ENCODE results near the gene ADCY6. TPM values are rescaled to one million over a fixed set of nuclear protein-coding genes. Genes with fewer than 3 reads are reported as not detected.
A peak's percentile ranks its signal among the peaks of the same experiment; 100 is the strongest.
"Not testable (repeated sequence)": the region's sequence is repeated elsewhere in the genome, so short reads cannot be mapped to it uniquely, and the experiment has no call there.

Gene ADCY6
- polyA plus RNA-seq, 3 donors = 85.2 to 119 (median 118) TPM

DNA sequence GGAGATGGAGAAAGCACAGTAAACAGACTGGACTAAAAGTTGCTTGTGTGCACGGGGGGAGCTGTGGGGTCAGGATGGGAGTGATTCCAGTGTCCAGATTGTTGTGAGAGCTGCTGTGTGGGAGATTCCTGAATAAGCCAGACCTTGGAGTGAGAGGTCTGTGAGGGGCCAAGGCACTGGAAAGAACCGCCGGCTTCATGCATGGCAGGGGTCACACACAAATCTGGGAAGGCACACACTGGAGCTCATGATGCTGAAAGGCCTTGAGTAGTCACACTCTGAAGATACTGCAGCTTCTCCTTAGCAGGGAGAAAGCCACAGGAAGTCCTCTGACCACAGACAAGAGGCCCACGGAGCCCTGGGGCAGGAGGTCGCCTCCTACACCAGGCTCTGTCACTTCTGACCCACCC, 23.1 kb downstream of the ADCY6 start:
- DNase-seq = peak; percentile 31

DNA sequence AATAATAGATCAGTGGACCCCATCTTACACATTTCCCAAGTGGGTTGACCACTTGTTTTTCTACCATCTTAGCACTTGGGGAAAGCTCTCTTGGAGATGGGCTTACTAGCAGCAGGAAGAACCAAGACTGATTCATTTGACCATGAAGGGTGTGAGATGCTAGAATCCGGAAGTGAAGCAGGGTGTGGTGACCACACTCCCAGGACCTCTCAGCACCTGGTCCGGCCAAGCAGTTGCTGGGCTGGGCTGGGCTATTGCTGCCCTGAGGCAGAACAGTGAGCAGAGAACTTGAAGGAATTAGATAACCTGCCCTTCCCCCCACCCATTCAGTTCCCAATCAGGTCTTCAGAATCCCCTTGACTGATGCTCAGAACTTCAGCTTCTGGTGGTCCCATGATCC, 24.4 kb downstream of the ADCY6 start:
- no peak for DNase-seq

DNA sequence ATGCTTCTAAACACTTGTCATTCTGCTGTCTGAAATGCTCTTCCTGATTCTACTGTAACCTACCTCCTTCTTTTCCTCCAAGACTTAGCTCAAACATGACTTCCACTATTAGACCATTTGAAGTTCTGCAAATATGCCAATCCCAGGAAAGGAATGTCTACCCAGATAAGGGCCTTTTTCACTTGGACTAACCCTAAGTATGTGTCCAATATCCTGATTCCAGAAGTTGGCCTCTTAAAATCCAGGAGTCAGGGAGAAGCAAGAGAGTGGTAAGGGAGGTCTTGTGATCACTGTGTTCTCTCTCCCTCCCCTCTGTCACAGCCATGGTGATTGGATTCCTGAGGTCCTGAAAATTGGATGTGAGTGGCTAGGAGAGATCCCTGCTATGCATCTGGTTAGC, 30.2 kb downstream of the ADCY6 start:
- no peak for DNase-seq

DNA sequence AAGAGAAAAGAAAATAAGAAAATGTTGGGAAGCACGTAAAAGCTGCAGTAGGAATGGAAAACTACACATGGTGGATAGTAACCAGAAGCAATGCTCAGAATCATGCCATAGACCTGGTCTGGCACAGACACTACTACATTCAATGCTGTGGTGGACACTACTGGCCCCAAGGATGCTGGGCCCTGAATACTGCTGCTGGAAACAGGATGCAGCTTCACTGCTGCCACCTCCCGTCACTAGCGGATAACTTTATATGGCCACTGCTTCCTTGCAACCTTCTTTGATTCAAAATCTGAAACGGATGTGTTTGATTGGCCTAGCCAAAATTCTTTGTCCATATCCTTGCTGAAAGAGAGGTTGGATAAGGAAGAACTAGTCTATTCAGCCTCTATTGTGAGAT, 30.7 kb downstream of the ADCY6 start:
- DNase-seq = no peak

DNA sequence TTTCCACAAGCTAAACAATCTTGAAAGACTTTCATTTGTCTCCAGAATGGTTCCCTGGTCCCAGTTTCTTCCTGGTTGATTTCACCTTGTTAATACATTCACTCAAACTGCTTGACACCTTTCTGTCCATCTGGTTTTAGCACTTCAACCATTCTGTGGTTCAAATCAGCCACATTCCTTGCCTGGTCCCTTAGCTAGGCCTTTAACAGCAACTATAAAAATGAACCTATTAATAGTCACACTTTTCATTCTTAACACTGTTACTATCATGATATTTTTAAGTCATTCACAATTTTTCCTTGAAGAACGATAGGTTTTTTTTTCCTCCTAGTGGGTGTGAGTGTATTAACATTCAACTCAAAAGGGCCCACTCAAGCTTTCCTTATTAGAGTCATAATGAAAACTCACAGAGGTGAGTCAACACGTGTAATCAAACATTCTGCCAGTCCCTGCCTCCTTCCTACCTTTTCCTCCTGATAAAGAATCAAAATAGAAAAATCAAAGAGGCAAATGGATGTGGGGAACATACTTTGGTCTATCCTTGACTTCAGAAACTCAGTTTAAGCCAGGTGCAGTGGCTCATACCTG, 38.0 kb downstream of the ADCY6 start:
- no peak for DNase-seq

DNA sequence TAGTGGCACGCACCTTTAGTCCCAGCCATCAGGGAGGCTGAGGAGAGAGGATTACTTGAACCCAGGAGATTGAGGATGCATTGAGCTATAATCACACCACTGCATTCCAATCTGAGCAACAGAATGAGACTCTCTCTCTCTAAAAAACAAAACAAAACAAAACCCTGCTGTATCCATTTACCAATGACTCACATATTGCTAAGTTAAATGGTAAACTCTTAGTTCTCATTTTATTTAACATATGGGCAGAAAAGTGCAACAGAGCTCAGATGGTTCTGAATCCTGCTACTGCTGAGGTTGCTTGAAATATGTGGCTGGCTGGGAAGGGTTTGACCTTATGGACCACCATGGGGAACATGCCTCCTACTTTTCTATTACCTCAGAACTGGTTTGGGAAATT, 38.7 kb downstream of the ADCY6 start:
- DNase-seq = no peak

DNA sequence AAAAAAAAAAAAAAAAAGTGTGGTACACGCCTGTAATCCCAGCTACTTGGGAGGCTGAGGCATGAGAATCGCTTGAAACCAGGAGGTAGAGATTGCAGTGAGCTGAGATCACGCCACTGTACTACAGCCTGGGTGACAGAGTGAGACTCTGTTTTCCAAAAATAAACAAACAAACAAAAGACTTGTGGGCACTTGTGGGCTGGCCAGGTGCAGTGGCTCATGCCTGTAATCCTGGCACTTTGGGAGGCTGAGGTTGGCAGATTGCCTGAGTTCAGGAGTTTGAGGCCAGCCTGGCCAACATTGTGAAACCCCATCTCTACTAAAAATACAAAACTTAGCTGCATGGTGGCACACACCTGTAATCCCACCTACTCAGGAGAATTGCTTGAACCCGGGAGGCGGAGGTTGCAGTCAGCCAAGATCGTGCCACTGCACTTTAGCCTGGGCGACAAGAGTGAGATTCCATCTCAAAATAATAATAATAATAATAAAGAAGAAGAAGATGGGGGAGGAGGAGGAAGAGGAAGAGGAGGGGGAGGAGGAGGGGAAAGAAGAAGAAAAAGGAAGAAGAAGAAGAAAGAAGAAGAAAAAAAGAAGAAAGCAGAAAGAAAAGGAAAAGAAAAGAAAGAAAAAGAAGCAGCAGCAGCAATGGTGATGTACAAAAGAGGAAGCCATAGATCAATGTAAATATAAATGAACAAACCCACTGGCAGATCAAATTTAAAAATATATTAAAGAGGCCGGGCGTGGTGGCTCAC, 44.5 kb downstream of the ADCY6 start:
- no peak for DNase-seq

DNA sequence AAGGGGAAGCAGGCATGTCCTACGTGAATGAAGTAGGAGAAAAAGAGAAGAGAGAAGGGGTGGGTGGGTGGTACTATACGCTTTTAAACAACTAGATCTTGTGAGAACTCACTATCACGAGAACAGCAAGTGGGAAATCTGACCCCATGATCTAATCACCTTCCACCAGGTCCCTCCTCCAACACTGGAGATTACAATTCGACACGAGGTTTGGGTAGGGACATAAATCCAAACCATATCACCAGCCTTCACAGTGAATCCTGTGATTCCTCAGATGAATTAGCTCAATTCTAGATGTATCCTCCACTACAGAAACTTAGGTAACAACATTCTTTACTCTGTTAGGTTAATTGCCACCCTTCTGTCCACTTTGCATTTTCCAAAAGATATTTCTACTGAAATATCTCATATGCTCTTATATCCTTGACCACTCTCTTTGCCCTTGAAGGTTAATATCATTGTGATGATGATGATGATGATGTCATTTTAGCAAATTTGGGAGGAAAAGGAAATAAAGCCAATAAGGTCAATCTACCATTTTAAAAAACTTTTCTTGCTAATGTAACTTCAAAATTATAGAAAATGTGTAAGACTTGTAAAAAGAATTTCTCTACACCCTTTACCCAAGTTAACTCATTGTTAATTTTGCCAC, 49.1 kb downstream of the ADCY6 start:
- DNase-seq = no peak

DNA sequence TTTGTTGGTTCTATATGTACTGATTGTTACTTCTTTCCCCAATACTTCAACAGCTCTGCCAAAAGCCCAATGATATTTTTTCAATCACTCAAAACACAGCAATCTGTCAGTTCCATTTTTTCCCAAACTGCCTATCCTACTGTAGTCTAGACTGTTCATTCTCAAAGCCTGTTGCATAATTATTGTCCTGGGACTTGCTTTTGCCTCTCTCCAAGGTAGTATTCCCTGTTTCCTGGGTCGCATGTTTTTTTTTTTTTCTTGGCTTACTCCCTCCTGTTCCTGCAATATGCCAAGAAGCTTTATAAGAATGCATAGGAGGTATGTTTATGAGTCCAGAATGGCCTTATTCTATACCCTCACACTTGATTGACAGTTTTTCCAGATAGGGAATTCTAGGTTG, 52.4 kb downstream of the ADCY6 start:
- DNase-seq = no peak

DNA sequence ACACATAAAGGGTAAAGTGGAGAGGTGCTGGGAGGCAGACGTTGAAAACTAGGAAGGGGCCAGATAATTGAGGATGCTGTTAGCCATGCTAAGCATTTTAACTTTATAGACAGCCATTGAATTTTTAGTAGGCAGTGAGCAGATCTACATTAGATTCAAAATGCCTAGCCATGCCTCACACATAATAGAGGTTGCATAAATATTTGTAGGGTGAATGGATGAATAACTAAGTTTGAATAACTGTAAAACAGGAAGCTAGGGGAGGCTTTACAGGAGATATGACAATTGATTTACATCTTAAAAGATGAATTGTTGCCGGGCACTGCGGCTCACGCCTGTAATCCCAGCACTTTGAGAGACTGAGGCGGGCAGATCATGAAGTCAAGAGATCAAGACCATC, 60.1 kb downstream of the ADCY6 start:
- no peak for DNase-seq

DNA sequence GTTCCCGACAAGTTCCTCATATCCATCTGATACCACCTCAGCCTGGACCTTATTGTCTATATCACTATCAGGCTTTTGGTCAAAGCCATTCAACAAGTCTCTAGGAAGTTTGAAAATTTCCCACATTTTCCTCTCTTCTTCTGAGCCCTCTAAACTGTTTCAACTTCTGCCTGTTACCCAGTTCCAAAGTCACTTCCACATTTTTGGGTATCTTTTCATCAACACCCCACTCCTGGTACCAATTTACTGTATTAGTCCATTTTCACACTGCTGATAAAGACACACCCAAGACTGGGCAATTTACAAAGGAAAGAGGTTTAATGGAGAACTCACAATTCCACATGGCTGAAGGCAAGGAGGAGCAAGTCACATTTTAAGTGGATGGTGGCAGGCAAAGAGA, 68.2 kb downstream of the ADCY6 start:
- not testable (repeated sequence) for DNase-seq

DNA sequence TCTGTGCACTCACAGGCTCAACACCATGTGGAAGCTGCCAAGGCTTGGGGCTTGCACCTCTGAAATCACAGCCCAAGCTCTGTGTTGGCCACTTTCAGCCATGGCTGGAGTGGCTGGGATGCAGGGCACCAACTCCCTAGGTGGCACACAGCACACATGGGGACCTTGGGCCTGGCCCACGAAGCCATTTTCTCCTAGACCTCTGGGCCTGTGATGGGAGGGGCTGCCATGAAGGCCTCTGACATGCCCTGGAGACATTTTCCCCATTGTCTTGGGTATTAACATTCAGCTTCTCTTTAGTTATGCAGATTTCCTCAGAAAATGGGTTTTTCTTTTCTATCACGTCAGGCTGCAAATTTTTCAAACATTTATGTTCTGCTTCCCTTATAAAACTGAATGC, 68.7 kb downstream of the ADCY6 start:
- DNase-seq = not testable (repeated sequence)

DNA sequence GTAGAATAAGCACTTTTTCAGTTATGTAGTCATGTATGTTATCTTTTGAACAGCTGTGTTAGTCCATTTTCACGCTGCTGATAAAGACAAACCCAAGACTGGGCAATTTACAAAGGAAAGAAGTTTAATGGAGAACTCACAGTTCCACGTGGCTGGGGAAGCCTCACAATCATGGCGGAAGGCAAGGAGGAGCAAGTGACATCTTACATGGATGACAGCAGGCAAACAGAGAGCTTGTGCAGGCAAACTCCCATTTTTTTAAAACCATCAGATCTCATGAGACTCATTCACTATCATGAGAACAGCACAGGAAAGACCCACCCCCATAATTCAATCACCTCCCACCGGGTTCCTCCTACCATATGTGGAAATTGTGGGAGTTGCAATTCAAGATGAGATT, 69.9 kb downstream of the ADCY6 start:
- not testable (repeated sequence) for DNase-seq

DNA sequence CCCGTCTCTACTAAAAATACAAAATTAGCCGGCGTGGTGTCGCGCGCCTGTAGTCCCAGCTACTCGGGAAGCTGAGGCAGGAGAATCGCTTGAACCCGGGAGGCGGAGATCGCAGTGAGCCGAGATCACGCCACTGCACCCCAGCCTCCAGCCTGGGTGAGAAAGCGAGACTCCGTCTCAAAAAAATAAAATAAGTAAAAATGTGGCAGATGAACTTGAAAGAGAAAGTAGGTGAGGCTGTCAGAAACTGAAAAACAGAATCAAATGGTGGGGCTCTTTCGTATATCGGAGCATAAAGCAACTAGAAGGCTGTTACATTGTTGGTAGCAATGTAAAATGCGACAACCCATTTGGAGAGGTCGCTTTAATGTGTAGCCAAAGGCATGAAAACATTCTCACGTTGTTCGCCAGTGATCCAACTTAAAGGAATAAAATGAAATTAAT, 71.6 kb downstream of the ADCY6 start:
- DNase-seq = peak; percentile 10

DNA sequence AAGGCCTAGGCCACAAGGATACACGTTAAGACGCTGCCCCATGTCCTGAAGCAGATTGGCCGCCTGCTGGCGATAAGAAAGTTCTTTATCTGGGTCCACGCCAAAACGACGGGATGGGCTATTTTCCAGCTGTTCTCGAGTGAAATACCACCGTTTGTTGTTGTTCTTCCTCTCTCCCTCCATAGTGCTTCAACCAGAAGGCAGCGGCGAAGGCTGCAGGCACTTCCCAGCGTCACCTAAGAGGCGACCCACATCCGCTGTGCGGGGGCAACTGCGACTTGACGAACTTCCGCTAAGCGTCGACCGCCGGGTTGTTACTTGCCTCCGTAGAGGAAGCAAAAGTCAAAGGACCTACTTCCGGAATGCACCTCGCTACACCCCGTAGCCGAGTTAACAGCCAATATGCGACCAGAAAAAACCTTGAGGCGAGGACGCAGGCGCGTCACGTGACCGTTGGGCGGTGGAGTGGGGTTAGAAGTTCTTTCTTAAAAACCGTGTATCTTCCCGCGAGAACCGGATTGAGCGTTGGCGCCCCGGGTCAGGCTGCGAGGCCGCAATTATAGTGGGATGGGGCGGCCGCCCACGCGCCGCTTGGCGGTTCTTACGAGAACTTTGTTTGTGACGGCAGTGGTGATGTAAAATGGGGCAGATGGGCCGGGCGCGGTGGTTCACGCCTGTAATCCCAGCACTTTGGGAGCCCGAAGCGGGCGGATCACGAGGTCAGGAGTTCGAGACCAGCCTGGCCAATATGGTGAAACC, 72.2 kb downstream of the ADCY6 start, which contains the start of gene CCNT1:
TSS of gene CCNT1 (minus strand) at position 215 of the 759 bp plus-strand sequence. CDS start at position 183, 32 bp downstream.
- peak; percentile 100 for DNase-seq

Other genes starting within 250 kb of the ADCY6 start
- gene LALBA, start 219.0 kb downstream of the ADCY6 start, polyA plus RNA-seq (ENCODE audit: insufficient read length in 3 of 3) = not detected
- gene KANSL2, start 106.9 kb downstream of the ADCY6 start, polyA plus RNA-seq (ENCODE audit: insufficient read length in 3 of 3) = 10 to 100 TPM; 47.2 to 51.7 (median 50.9) TPM
- 10 to 100 TPM; 26.6 to 35.1 (median 31.7) TPM for gene CCNT1, start 72.4 kb downstream of the ADCY6 start, polyA plus RNA-seq (ENCODE audit: insufficient read length in 3 of 3)
- 10 to 100 TPM; 53.1 to 62.3 (median 56.2) TPM for gene CACNB3, start 29.4 kb upstream of the ADCY6 start, polyA plus RNA-seq (ENCODE audit: insufficient read length in 3 of 3)
- 100 to 1,000 TPM; 103 to 125 (median 108) TPM for gene DDX23, start 63.1 kb upstream of the ADCY6 start, polyA plus RNA-seq (ENCODE audit: insufficient read length in 3 of 3)
- 1 to 10 TPM; 2.5 to 3.0 (median 2.5) TPM for gene RND1, start 76.8 kb upstream of the ADCY6 start, polyA plus RNA-seq (ENCODE audit: insufficient read length in 3 of 3)
- gene FKBP11, start 136.4 kb upstream of the ADCY6 start, polyA plus RNA-seq (ENCODE audit: insufficient read length in 3 of 3) = 10 to 100 TPM; 16.4 to 19.8 (median 18.3) TPM
- gene ARF3, start 168.4 kb upstream of the ADCY6 start, polyA plus RNA-seq (ENCODE audit: insufficient read length in 3 of 3) = 100 to 1,000 TPM; 130 to 138 (median 138) TPM
- gene WNT10B, start 182.6 kb upstream of the ADCY6 start, polyA plus RNA-seq (ENCODE audit: insufficient read length in 3 of 3) = under 1 TPM in 1 of 3 donors, not detected in 2; 0.09 TPM
- gene WNT1, start 189.2 kb upstream of the ADCY6 start, polyA plus RNA-seq (ENCODE audit: insufficient read length in 3 of 3) = not detected
- 100 to 1,000 TPM in 1 of 3 donors, 10 to 100 TPM in 2; 92.6 to 101 (median 93.1) TPM for gene DDN, start 210.3 kb upstream of the ADCY6 start, polyA plus RNA-seq (ENCODE audit: insufficient read length in 3 of 3)
- 10 to 100 TPM; 71.6 to 87.5 (median 83.5) TPM for gene PRKAG1, start 229.7 kb upstream of the ADCY6 start, polyA plus RNA-seq (ENCODE audit: insufficient read length in 3 of 3)